ENCODE measurements around the gene MED29. TPM values are rescaled to one million over a fixed set of nuclear protein-coding genes. Genes with fewer than 3 reads are reported as not detected.

MED29 gene
- polyA plus RNA-seq, 4 donors, result 41.5 to 48.2 (median 43.1) TPM

- no peak for DNase-seq (ENCODE audit: low read depth in 4 of 4, low spot score in 3 of 4)
These were observed 58.1 kb downstream of the MED29 start for GRCh38 chr19:39449116-39449797.

Other genes starting within 250 kb of the MED29 start
- gene NCCRP1, start 194.4 kb upstream of the MED29 start, polyA plus RNA-seq (ENCODE audit: insufficient read length in 4 of 4), result 1 to 10 TPM in 3 of 4 donors, under 1 TPM in 1; 0.93 to 4.7 (median 1.6) TPM
- gene SYCN, start 187.1 kb upstream of the MED29 start, polyA plus RNA-seq (ENCODE audit: insufficient read length in 4 of 4), result not detected
- gene IFNL3, start 146.4 kb upstream of the MED29 start, polyA plus RNA-seq (ENCODE audit: insufficient read length in 4 of 4), result under 1 TPM in 1 of 4 donors, not detected in 3; 0.10 TPM
- under 1 TPM in 2 of 4 donors, not detected in 2; 0.14 to 0.17 TPM for gene IFNL4, start 142.5 kb upstream of the MED29 start, polyA plus RNA-seq (ENCODE audit: insufficient read length in 4 of 4)
- not detected for gene IFNL2, start 123.0 kb upstream of the MED29 start, polyA plus RNA-seq (ENCODE audit: insufficient read length in 4 of 4)
- not detected for gene IFNL1, start 95.0 kb upstream of the MED29 start, polyA plus RNA-seq (ENCODE audit: insufficient read length in 4 of 4)
- 1 to 10 TPM; 1.4 to 2.5 (median 1.7) TPM for gene LRFN1, start 70.5 kb upstream of the MED29 start, polyA plus RNA-seq (ENCODE audit: insufficient read length in 4 of 4)
- gene GMFG, start 55.3 kb upstream of the MED29 start, polyA plus RNA-seq (ENCODE audit: insufficient read length in 4 of 4), result 10 to 100 TPM; 24.6 to 29.2 (median 25.3) TPM
- 100 to 1,000 TPM; 106 to 136 (median 107) TPM for gene SAMD4B, start 49.0 kb upstream of the MED29 start, polyA plus RNA-seq (ENCODE audit: insufficient read length in 4 of 4)
- gene PAF1, start 272 bp upstream of the MED29 start, polyA plus RNA-seq (ENCODE audit: insufficient read length in 4 of 4), result 10 to 100 TPM; 66.5 to 70.6 (median 68.6) TPM
- gene ZFP36, start 15.5 kb downstream of the MED29 start, polyA plus RNA-seq (ENCODE audit: insufficient read length in 4 of 4), result 10 to 100 TPM; 20.3 to 59.1 (median 38.2) TPM
- 10 to 100 TPM; 62.9 to 89.6 (median 84.1) TPM for gene PLEKHG2, start 21.3 kb downstream of the MED29 start, polyA plus RNA-seq (ENCODE audit: insufficient read length in 4 of 4)
- 1,000 to 10,000 TPM; 1,088 to 1,343 (median 1,270) TPM for gene RPS16, start 44.6 kb downstream of the MED29 start, polyA plus RNA-seq (ENCODE audit: insufficient read length in 4 of 4)
- gene SUPT5H, start 54.2 kb downstream of the MED29 start, polyA plus RNA-seq (ENCODE audit: insufficient read length in 4 of 4), result 100 to 1,000 TPM; 124 to 139 (median 138) TPM
- gene TIMM50, start 89.5 kb downstream of the MED29 start, polyA plus RNA-seq (ENCODE audit: insufficient read length in 4 of 4), result 10 to 100 TPM; 69.7 to 81.3 (median 73.9) TPM
- under 1 TPM; 0.48 to 0.78 (median 0.65) TPM for gene DLL3, start 107.6 kb downstream of the MED29 start, polyA plus RNA-seq (ENCODE audit: insufficient read length in 4 of 4)
- gene SELENOV, start 123.8 kb downstream of the MED29 start, polyA plus RNA-seq (ENCODE audit: insufficient read length in 4 of 4), result 1 to 10 TPM; 4.0 to 8.3 (median 6.2) TPM
- 1 to 10 TPM; 3.7 to 5.1 (median 4.3) TPM for gene EID2B, start 141.5 kb downstream of the MED29 start, polyA plus RNA-seq (ENCODE audit: insufficient read length in 4 of 4)
- 10 to 100 TPM; 20.7 to 25.4 (median 22.6) TPM for gene EID2, start 148.8 kb downstream of the MED29 start, polyA plus RNA-seq (ENCODE audit: insufficient read length in 4 of 4)
- gene LGALS13, start 211.1 kb downstream of the MED29 start, polyA plus RNA-seq (ENCODE audit: insufficient read length in 4 of 4), result not detected